Measurements from ENCODE around the gene GJB1.
"Not testable (repeated sequence)": the region's sequence is repeated elsewhere in the genome, so short reads cannot be mapped to it uniquely, and the experiment has no call there.

GJB1 gene

DNA sequence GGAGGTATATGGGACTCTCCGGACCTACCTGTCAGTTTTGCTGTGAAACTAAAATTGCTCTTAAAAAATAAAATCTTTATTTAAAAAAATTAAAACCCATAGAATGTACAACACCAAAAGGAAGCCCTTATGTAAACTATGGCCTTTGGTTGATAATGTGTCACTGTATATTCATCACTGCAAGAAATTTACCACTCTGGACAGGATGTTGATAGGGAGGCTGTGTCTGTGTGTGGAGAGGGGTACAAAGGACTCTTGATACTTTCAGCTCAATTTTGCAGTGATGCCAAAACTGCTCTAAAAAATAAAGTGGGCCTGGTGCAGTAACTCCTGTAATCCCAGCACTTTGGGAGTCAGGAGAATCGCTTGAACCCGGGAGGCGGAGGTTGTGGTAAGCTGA, 33.8 kb downstream of the GJB1 start:
- DNase-seq: no peak

- DNase-seq: not testable (repeated sequence)
These were observed 45.6 kb downstream of the GJB1 start for GRCh38 chrX:71268624-71269023.

DNA sequence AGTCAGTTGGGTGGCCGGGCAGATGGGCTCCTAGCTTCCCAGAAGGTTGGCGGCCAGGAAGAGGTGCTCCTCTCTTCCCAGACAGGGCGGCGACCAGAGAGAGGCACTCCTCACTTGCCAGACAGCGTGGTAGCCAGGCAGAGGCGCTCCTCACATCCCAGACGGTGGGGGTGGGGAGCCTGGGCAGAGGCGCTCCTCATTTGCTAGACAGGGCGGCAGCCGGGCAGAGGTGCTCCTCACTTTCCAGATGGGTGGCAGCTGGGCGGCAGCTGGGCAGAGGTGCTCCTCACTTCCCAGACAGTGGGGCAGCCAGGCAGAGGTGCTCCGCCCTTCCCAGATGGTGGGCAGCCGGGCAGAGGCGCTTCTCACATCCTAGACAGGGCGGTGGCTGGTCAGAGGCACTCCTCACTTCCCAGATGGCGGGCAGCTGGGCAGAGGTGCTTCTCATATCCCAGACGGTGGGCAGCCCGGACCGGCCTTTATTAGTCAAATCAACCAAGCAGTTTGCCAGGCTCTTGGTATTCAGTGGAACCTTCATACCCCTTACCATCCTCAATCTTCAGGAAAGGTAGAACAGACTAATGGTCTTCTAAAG, 46.9 kb downstream of the GJB1 start:
- no peak for DNase-seq

- DNase-seq: not testable (repeated sequence)
These were observed 49.3 kb downstream of the GJB1 start for GRCh38 chrX:71272313-71272712.
